Skeletal muscle cell (primary cell): Measurements from ENCODE around the gene SRP72.
A peak's percentile ranks its signal among the peaks of the same experiment; 100 is the strongest.
"Not testable (repeated sequence)": the region's sequence is repeated elsewhere in the genome, so short reads cannot be mapped to it uniquely, and the experiment has no call there.

ENCODE experiments used
- DNase-seq: peaks from one replicate; pipeline ENCODE4 v3.0.0-alpha.2; 2010; ENCODE audit warnings: low read depth
- H3K4me3 ChIP-seq: 2 replicates; pipeline ENCODE4 v1.5.1; 2011; ENCODE audit warnings: low read depth, mild to moderate bottlenecking, control low read depth, low read length, moderate library complexity

SRP72 gene

GRCh38 chr4:56467284-56468096 lies at the start of gene SRP72:
Gene SRP72 (plus strand): TSS chr4:56467617. CDS start chr4:56467636, 19 bp downstream.
- H3K4me3 ChIP-seq: peak within 1 kb of the TSS; percentile 98
- DNase-seq: peak; percentile 58

- H3K4me3 ChIP-seq: no peak overlapping the region
- no peak for DNase-seq
Observed at GRCh38 chr4:56424176-56424575, 43.2 kb upstream of the SRP72 start.

- DNase-seq: no peak
- H3K4me3 ChIP-seq: no peak overlapping the region
Observed at GRCh38 chr4:56424697-56425514, 42.5 kb upstream of the SRP72 start.

GRCh38 chr4:56425518-56425917 lies 41.9 kb upstream of the SRP72 start:
- no peak for DNase-seq
- no peak overlapping the region for H3K4me3 ChIP-seq

GRCh38 chr4:56426273-56426672 lies 41.1 kb upstream of the SRP72 start:
- DNase-seq: no peak
- no peak overlapping the region for H3K4me3 ChIP-seq

GRCh38 chr4:56427179-56427578 lies 40.2 kb upstream of the SRP72 start:
- DNase-seq: no peak
- H3K4me3 ChIP-seq: no peak overlapping the region

- no peak for DNase-seq
- H3K4me3 ChIP-seq: no peak overlapping the region
Observed at GRCh38 chr4:56430203-56430602, 37.2 kb upstream of the SRP72 start.

- H3K4me3 ChIP-seq: peak overlapping the region; percentile 89
- no peak for DNase-seq
Observed at GRCh38 chr4:56433280-56433679, 34.1 kb upstream of the SRP72 start.

GRCh38 chr4:56434599-56435139 lies 32.7 kb upstream of the SRP72 start:
- peak overlapping the region; percentile 89 for H3K4me3 ChIP-seq
- no peak for DNase-seq

- H3K4me3 ChIP-seq: peak within 1 kb of the TSS; percentile 89
- DNase-seq: peak; percentile 93
Observed at GRCh38 chr4:56435140-56435926, 32.1 kb upstream of the SRP72 start, which contains the start of gene PPAT. Gene PPAT (minus strand): TSS chr4:56435615. CDS start chr4:56435477, 138 bp downstream.

GRCh38 chr4:56438766-56439165 lies 28.7 kb upstream of the SRP72 start:
- H3K4me3 ChIP-seq: no peak overlapping the region
- no peak for DNase-seq

- H3K4me3 ChIP-seq: no peak overlapping the region
- DNase-seq: no peak
Observed at GRCh38 chr4:56440983-56441382, 26.4 kb upstream of the SRP72 start.

- no peak for DNase-seq
- H3K4me3 ChIP-seq: no peak overlapping the region
Observed at GRCh38 chr4:56444719-56445118, 22.7 kb upstream of the SRP72 start.

- DNase-seq: no peak
- no peak overlapping the region for H3K4me3 ChIP-seq
Observed at GRCh38 chr4:56445699-56446098, 21.7 kb upstream of the SRP72 start.

GRCh38 chr4:56448301-56448700 lies 19.1 kb upstream of the SRP72 start:
- no peak overlapping the region for H3K4me3 ChIP-seq
- no peak for DNase-seq

GRCh38 chr4:56449475-56449874 lies 17.9 kb upstream of the SRP72 start:
- not testable (repeated sequence) for DNase-seq, H3K4me3 ChIP-seq

GRCh38 chr4:56450342-56450741 lies 17.1 kb upstream of the SRP72 start:
- H3K4me3 ChIP-seq: no peak overlapping the region
- no peak for DNase-seq

- no peak overlapping the region for H3K4me3 ChIP-seq
- DNase-seq: no peak
Observed at GRCh38 chr4:56460085-56460484, 7.3 kb upstream of the SRP72 start.

GRCh38 chr4:56462157-56462556 lies 5.3 kb upstream of the SRP72 start:
- no peak overlapping the region for H3K4me3 ChIP-seq
- no peak for DNase-seq
